Vagina (tissue), 2 donors: ENCODE results near the gene SERPINB2.

Experiments
- POLR2A ChIP-seq, 2 donors: fragments of 450-650 bp; IDR thresholded peaks; one replicate each; pipeline ENCODE4 v1.6.1; 2017; ENCODE audit warnings: antibody characterized with exemption in 2 of 2, mild to moderate bottlenecking in 2 of 2, moderate library complexity in 2 of 2
- POLR2AphosphoS5 ChIP-seq, 2 donors: sonication (generic); formaldehyde crosslinking; IDR thresholded peaks; one replicate each; pipeline ENCODE4 v1.9.0; 2017; ENCODE audit warnings: antibody characterized with exemption in 2 of 2, mild to moderate bottlenecking in 2 of 2, low read depth in 1 of 2; ENCODE audit not compliant: insufficient read depth in 1 of 2
- TF ChIP-seq, protein P1 (sequence below), 3 experiments: fragments of 450-650 bp in 2 of 3; fragments of 200-600 bp in 1 of 3; sonication (generic) in 1 of 3; IDR thresholded peaks; one replicate each; pipeline ENCODE4 v1.5.1; 2017 to 2019; ENCODE audit warnings: antibody characterized with exemption in 3 of 3, mild to moderate bottlenecking in 2 of 3, moderate library complexity in 2 of 3

DNA sequence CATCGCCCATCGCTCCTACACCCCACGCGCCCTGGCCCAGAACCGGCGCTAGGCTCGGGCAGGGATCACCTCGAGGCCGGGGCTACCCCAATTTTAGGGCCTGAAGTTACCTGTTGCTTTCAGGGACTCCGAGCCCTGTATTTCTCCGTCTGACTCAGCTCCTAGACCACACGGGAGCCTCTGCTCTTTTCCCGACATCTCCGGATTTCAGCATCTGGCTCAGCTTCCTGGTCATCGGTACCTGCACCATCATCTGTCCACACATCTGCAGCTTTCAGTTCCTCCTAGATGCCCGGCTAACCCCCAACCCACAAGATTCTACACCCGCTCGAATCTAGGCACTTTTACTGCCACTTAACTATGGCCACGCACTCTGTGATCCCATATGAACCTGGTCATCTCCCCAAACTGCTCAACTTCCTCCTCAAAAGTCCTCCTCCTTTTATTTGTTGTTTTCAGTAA, 49.5 kb downstream of the SERPINB2 start:
- TF ChIP-seq, protein P1, sequence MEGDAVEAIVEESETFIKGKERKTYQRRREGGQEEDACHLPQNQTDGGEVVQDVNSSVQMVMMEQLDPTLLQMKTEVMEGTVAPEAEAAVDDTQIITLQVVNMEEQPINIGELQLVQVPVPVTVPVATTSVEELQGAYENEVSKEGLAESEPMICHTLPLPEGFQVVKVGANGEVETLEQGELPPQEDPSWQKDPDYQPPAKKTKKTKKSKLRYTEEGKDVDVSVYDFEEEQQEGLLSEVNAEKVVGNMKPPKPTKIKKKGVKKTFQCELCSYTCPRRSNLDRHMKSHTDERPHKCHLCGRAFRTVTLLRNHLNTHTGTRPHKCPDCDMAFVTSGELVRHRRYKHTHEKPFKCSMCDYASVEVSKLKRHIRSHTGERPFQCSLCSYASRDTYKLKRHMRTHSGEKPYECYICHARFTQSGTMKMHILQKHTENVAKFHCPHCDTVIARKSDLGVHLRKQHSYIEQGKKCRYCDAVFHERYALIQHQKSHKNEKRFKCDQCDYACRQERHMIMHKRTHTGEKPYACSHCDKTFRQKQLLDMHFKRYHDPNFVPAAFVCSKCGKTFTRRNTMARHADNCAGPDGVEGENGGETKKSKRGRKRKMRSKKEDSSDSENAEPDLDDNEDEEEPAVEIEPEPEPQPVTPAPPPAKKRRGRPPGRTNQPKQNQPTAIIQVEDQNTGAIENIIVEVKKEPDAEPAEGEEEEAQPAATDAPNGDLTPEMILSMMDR (IDR thresholded peaks at IDR 0.05): no peak
- TF ChIP-seq POLR2A (IDR thresholded peaks at IDR 0.05) (no peak), POLR2AphosphoS5 (IDR thresholded peaks at IDR 0.05; ENCODE audit: insufficient read depth in 1 of 2, low read depth in 1 of 2) (no peak)
